ENCODE measurements around the gene GPR153.
A peak's percentile ranks its signal among the peaks of the same experiment; 100 is the strongest.

The GPR153 gene

GRCh38 chr1:6279613-6280383 is 18.9 kb upstream of the GPR153 start:
- no peak for DNase-seq (ENCODE audit: low spot score)
- TF ChIP-seq CTCF (IDR thresholded peaks at IDR 0.05) = no peak
- no peak overlapping the region for H3K27ac ChIP-seq
- no peak overlapping the region for H3K4me3 ChIP-seq

DNA sequence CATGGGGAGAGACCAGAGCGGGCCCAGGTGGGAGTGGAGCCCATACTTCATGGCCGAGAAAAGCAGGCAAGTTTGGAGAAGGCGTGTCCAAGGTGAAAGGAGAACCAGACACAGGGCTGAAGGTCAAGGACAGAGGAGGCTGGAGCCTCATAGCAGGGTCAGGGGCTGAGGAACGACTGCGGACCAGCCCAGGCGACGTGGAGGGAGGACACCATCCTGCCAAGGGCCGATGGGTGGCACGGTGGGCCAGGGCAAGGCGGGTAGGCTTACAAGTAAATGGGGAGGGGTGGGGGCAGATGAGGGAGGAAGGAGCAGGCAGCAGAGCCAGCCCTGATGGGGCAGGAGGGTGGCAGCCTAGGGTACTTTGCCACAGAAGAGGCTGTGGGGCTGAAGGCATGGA is 18.2 kb upstream of the GPR153 start:
- no peak overlapping the region for H3K4me3 ChIP-seq
- H3K27ac ChIP-seq = no peak overlapping the region
- TF ChIP-seq CTCF (IDR thresholded peaks at IDR 0.05) = no peak
- DNase-seq (ENCODE audit: low spot score) = no peak

- Histone ChIP-seq H3K4me3 (no peak overlapping the region), H3K27ac (no peak overlapping the region)
- no peak for DNase-seq (ENCODE audit: low spot score)
- TF ChIP-seq CTCF (IDR thresholded peaks at IDR 0.05) = no peak
These were observed 17.4 kb upstream of the GPR153 start for GRCh38 chr1:6278263-6278662.

GRCh38 chr1:6276811-6277555 is 16.1 kb upstream of the GPR153 start:
- Histone ChIP-seq H3K27ac (peak overlapping the region in 1 of 2 donors; percentile 77), H3K4me3 (peak overlapping the region; percentile 56)
- DNase-seq (ENCODE audit: low spot score) = no peak
- TF ChIP-seq CTCF (IDR thresholded peaks at IDR 0.05) = no peak

DNA sequence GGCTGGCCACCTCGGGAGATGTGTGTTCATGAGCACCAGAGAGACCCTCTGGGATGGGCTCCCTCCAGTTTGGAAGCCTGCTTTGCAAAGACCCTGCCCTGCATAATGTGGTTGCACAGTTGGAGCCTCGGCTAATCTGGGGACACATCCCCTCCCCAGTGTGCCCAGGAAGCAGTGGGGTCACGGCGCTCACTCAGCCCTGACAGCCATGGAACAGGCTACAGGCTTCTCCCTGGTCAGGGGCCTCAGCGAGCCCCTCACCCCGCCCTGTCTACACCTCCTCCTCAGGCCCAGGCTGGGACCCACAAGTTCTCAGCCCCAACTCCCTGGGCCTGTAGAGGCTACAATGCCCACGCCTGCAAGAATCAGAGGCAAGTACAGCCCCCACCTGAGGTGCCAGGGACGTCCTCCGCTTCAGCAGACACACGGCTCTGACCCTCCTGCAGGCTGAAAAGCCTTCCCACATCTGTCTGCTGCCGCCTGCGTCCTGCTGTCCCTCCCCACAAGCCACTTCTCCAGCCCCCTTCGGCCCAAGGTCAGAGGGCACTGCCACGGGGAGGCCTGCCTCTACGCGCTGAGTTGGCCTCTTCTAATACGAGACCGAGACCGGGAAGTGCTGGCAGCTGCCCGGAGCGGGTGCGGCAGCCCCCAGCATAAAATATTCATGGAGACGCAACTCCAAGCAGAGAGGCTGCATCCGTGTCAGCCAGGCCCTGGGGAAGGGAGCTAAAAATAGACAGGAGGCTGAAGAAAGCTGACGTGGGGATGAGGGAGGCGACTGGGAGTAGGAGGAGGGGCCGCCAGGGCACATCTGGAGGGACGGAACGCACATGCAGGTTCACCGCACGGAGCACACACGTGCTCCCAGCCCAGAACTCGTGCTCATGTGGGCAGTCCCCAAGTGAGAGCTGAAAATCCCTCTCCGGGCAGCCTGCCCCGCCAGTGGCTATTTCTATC is 15.2 kb upstream of the GPR153 start:
- Histone ChIP-seq H3K27ac (peak overlapping the region; percentile 28 to 77), H3K4me3 (peak overlapping the region; percentile 56)
- TF ChIP-seq CTCF (IDR thresholded peaks at IDR 0.05) = no peak
- DNase-seq (ENCODE audit: low spot score) = peak; percentile 81

DNA sequence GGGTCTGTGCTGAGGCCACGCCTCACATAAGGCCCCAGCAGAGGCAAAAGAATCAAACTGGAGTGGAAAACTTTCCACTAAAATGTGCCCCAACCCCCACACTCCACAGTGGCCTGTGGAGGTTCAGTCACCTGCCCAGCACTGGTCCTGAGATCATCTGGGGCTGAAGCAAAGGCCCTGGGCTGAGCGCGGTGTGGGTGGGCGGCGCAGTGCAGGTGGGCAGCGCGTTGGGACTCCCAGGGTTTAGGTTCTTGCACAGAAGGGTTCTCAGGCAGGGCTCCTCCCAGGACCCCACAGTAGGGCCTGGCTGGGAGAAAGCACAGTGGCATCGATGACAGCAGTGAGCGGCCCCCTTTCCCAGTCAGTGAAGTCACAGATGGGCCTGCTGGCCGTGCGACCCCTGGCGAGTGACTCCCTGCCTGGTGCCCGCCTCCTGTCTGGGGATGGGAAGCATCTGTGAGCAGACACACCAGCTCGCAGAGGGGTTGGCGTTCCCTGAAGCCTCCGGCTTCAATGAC is 13.8 kb upstream of the GPR153 start:
- no peak for DNase-seq (ENCODE audit: low spot score)
- Histone ChIP-seq H3K4me3 (no peak overlapping the region), H3K27ac (no peak overlapping the region)
- no peak for TF ChIP-seq CTCF (IDR thresholded peaks at IDR 0.05)

Data from coronary artery (tissue), 2 donors.